ENCODE data around the gene ADCY6.

Gene ADCY6

DNA sequence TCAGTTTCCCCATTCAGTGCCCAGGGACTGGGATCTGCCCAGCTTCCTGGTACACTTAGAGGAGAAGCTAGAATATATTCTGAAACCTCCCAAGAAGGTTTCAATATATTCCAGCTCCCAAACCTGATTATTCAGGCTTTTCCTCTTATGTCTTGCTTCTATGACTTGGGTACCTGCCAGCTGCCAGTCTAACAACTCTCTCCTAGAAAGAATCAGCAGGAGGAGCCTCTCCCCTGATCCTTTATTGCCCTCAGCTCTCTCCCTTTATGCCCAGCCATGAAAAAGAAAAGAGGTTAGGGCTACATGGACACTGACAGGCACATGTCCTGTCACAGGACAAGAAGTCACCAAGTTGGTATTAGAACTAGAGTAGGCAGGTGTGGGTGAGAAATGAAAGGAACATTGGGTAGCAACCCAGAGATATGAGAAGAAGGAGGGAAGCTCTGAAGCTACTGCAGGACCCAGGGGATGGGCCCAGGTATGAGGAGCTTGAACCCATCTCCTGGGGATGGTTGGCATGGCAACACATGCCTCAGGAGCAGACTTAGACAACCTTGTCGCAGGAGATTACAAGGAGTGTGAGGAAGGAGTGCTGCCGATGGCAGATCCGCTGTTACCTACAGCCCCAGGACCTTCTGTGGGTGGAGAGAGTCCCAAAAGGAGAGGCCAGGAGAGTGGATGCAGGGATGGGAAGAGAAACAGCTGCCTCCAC, 27.4 kb upstream of the ADCY6 start:
- DNase-seq (ENCODE audit: extremely low read depth in 1 of 2, low read depth in 1 of 2) = no peak

DNA sequence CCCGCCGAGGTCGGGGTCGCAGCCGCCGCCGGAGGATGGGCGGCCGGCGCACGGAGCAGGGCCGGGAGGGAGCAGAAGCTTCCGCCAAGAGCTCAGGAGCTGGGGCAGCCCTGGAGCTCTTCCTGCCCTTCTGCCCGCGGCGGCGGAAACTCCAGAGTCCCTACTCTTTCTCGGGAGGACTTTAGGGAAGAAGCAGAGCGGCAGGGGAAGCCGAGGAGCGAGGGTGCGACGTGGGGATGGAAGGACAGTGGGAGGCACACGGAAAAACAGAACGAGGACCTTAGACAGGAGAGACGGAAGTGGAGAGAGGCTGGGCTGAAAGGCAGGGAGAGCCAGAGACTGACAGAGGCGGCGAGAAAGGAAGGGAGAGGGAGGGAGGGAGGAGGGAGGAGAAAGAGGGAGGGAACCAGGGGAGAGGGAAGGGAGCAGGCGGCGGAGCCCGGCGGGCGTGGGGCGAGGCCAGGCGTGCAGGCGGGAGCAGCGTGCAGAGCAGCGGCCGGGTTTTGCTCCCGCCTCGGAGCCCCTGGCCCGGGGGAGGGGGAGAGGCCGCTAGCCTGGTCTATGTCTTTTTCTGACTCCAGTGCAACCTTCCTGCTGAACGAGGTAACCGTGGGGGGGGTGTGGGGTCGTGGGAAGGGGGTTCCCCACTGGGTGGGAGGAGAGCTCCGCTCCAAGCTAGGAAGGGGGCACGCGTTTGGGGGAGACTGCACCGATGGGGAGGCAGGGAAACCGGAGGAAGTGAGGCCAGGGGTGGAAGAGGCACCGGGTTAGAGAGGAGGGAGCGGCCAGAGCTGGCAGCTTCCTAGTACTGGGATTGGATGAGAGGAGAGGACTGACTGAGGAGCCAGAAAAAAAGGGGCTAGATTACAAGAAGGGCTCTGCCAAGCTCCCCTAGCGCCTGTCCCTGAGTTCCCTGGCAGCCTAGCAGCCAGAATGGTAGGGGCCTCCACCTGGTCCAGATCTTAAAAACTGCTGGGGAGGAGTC, 26.5 kb upstream of the ADCY6 start:
- no peak for DNase-seq (ENCODE audit: extremely low read depth in 1 of 2, low read depth in 1 of 2)

DNA sequence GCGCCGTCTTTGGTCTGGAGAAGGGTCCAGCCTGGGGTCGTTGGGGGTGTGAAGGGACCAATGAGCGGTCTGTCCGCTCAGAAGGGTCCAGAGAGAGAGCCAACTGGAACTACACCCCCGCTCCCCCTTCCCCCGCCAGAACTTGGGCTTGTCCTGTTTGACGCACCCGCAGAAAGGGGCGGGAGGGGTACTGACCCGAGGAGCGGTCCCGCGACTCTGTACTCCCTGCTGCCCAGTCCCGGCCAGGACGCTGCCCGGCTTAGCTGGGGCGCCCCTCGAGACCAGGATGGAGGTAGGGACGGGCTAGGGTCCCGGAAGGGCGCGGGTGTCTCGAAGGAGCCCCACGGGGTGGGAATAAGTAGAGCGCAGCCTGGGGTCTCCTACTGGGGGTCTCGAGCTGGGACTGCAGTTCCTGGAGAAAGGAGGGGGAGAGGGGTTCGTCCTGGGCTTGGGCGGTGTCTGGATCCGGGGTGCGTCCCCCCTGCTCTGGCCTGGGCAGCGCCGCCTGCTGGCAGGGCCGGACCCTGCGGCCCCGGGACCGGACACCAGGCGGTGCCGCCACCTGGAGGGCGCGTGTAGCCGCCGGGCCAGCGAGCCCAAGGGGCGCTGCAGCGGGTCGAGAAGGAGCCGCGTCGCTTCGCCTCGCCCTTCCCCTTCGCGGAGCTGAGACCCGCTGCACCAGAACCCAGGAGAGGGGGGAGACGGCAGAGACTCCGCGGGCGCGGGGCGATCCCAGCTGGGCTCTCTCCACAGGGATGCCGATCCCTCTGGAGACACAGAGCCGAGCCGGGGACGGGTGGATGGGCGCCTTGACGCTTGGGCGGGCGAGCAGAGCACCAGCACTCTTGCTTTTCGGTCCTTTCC, 25.6 kb upstream of the ADCY6 start:
- peak; percentile 22 to 61 for DNase-seq (ENCODE audit: extremely low read depth in 1 of 2, low read depth in 1 of 2)

DNA sequence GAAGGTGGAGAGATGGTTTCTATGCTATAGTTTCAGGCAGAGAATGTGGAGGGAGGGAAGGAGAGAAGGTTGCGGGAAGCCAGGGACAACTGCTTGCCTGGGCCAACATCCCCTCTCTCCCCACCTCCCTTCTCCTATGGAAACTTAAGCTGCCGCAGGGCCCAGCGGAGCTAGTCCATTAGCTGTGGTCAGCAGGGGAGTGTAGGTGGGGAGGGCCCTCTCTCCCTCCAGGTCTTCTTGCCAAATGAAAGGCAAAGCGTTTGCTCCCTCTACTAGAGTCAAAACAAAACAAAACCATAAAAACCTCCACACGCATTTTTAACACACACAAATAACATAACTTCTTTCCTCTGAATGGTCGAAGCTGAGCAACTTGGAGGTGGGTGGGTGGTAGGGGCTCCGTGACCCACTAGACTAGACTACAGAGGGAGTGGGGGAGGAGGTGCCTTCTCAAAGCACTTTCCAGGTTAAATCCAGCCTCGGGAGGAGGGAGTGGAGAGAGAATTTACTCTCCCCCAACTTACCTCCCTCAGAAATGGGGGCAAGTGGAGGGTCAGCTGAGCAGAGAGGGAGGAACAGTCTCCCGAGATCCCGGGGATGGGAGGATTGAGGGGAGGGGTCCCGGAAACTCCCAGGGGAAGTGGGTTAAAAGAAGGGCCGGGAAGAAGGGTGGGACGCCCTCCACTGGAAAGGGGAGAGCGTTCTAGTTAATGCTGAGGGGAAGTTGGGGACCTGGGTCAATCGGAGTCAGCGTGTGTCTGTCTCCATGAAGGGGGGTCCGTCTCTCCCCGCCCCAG, 24.8 kb upstream of the ADCY6 start:
- no peak for DNase-seq (ENCODE audit: extremely low read depth in 1 of 2, low read depth in 1 of 2)

DNA sequence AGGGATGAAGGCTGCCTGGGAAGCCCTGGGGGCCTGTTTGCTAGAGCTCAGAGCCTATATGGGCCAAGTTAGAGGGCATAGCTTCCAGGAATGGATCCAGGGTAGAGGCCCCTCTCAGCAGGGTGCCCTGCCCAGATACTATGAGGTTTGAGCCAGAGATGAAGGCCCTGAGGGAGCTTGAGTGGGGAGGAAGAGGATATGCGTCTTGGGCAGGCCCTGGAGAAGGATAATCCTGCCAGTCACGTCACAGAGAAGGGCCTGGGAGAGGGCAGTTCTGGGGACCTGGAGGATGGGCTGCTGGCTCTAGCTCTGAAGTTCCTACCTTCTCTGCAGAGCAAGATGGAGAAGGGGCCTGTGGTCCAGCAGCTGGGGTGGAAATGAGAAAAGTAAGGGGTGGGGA, 23.5 kb upstream of the ADCY6 start:
- DNase-seq (ENCODE audit: extremely low read depth in 1 of 2, low read depth in 1 of 2) = no peak

DNA sequence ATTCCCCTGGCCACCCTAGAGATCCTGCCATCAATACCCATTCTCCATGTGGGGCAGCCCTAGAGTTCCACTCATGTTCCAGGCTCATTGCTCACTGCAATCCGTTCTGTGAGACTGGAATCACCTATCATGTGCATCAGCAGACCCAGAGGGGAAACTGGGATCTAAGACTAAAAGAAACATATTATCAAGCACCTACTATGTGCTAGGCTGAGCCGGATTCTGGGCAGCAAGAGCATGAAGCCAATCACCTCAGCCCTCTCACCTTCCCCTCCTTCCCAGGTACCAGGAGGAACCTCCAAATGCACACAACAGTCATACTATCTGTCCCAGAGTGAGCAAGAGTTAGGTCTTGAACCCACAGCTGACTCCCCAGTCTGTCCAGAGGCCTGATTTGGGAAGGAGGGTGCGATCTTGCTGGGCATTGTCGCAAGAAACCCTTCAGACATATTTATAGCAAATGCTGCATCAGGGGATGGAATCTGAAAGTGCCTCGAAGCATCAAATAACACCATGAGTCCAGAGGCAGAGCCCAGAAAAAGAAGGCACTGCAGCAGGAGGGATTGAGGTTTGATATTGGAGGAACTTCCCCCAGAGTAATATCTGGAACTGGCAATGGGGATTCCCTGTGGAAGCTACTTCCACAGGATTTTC, 22.7 kb upstream of the ADCY6 start:
- no peak for DNase-seq (ENCODE audit: extremely low read depth in 1 of 2, low read depth in 1 of 2)

DNA sequence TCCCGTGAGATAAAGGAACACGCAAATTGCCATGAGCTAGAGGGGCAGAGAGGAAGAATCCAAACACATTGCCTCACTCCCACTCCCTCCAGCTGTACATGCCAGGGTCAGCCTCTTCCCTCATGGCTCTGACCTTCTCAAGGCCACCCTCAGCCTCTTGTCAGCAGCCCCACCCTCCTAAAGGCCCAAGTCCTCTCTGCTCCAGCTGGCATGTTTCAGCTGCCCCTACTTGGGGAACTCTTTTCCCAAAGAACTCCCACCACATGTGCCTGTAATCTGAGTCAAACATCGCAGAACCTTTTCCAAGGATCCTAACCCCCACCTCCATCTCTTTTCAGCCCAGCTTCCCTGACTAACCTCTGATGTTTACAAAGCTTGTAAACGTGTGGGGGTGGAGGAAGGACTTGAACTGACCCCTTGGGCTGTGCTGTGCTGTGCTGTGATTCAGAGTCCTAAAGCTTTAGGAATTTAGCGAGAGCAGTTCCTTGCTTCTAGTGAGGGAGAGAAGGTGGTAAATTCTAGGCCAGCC, 22.1 kb upstream of the ADCY6 start:
- DNase-seq (ENCODE audit: extremely low read depth in 1 of 2, low read depth in 1 of 2) = no peak

DNA sequence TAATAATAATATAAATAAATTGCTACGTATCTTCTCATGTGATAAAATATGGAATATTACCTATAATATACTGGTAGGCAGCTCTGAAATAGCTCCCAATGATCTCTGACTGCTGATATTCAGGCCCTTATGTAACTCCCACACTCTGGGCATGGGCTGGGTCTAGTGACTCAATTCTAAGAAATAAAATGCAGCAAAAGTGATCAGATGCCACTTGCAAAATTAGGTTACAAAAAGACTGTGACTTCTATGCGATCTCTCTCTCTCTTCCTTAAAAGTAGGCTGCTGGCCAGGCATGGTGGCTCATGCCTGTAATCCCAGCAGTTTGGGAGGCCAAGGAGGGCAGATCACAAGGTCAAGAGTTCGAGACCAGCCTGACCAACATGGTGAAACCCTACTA, 19.1 kb upstream of the ADCY6 start:
- no peak for DNase-seq (ENCODE audit: extremely low read depth in 1 of 2, low read depth in 1 of 2)

DNA sequence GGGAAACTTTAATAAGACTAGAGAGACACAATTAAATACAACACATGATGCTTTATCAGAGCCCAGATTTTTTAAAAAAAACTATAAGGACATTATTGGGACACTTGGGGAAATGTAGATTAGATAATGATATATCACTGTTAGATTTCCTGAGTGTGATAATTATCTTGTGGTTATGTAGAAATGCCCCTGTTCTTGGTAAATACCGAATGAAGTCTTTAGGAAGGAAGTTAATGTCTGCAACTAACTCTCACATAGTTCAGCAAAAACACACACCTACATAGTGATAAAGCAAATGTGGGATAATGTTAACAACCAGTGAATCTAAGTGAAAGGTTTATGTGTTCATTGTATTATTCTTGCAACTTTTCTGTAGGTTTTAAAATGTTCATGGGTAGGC, 14.8 kb upstream of the ADCY6 start:
- DNase-seq (ENCODE audit: extremely low read depth in 1 of 2, low read depth in 1 of 2) = no peak

DNA sequence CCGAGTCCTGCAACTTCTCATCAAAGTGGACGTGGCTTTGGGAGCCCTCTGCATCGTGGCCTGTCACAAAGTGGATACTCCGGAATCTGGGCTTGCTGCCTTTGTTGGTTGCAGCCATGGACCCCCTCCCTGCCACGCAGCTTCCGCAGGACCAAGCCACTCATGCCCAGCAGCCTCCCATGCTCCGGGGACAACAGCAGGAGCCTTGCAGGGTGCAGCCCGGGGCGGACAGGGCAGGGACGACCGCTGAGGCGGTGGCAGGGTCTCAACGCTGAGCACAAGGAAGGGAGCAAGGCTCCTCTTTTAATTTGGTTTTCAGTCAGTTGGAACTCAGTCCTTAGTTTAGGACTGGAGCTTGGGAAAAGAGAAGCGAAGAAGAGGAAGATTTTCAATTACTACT, 12.1 kb upstream of the ADCY6 start:
- no peak for DNase-seq (ENCODE audit: extremely low read depth in 1 of 2, low read depth in 1 of 2)

DNA sequence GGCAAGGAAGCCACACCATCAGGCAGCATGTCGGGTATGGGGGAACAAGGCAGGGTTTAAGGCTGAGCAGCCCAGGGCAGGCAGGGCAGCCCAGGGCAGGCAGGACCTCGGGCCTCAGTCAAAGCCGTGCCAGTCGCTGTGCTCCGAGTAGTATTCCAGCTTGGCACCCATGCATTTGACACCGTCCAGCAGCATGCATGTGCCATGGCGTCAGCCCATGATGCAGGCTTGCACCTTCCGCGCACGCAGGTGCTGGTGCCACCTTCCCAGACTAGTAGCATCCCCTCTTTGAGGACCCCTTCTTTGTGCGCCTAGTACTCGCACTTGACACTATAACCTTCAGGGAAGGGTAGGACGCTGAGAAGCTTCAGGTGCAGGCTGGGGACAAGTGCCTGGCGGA, 11.6 kb upstream of the ADCY6 start:
- no peak for DNase-seq (ENCODE audit: extremely low read depth in 1 of 2, low read depth in 1 of 2)

DNA sequence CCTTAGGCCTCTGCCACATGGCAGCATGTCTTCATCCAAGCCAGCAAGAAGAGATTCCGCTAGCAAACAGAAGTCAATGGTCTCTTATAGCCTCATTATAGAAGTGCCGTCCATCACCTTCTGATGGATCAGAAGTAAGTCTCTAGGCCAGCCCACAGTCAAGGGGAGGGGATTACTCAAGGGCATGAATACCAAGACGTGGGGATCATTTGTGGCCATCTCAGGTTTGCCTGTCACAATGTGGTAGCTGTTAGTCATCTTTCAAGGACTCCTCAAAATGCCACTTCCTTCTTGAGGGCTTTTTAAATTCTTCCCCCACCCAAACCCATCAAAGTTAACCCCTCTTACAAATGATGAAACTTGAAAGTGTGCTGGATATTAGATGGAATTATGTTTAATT, 8.1 kb upstream of the ADCY6 start:
- no peak for DNase-seq (ENCODE audit: extremely low read depth in 1 of 2, low read depth in 1 of 2)

DNA sequence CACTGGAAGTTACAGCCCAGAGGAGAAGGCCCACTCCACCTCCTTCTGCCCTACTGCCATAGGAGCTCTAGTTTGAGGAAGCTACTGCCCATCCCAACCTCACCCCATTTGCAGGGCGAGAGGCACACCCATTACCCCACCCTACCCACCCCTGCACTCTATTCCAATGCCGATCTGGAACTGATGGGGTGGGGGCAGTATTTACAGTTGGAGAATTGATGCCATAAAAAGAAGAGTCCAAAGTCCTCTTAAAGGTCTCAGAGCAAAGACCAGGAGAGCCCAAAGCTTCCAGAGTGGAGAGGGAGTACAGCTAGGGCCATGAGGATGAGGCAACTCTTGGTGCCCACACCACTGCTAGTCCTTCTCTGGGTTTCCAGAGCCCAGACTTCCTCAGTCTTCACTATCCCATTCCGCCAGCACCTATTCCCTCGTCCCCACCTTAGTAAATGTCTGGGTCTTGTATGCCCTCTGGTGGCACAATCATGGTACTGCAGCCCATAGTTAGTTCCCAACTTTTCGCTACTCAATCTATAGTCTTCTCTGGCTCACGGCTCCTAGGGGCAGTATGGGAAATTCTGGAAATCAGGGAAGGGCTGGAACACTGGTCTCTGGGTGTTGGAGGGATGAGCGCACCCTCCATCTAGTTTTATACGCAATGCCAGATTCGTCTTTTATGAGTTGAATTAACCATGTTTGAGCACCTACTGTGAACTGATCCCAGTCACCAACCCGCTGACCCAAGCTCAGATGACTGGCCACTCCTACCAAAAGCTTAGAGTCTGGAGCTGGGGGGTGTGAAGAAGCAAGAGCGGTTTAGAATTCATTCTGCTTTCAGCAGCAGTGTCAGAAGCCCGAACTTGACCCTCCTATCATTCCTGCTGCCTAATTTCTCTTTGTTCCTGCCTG, 6.9 kb upstream of the ADCY6 start:
- DNase-seq (ENCODE audit: extremely low read depth in 1 of 2, low read depth in 1 of 2) = peak in 1 of 2 donors; percentile 30

DNA sequence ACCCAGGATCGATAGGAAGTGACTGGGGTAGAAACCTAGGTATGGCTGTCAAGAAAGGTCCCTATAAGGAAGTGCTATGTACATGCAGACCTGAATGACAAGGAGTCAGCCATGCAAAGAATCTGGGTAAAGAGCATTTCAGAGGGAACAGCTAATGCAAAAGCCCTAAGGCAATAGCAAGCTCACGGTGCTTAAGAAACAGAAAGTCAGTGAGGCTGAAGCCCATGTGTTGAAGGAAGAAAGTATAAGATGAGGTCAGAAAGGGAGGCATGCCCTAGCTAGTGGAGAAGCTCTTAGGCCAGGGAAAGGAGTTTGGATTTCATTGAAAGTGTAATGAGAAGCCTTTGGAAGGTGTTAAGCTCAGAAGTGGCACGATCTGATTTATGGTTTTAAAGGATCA, 6.0 kb upstream of the ADCY6 start:
- no peak for DNase-seq (ENCODE audit: extremely low read depth in 1 of 2, low read depth in 1 of 2)

DNA sequence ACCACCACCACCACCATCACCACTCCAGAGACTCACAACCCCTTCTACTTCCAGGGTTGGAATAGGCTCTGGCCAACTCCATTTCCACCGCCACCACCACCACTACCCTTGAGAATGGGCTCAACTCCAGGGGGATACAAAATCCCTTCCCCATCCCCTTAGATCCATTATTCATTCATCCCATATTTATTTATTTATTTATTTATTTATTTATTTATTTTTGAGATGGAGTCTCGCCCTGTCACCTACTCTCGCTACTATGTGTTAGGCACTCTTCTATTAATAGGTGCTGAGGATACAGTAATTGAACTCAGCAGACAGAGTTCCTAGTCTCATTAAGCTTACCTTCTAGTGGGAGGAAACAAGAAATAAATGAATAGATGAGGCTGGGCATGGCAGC, 4.8 kb upstream of the ADCY6 start:
- DNase-seq (ENCODE audit: extremely low read depth in 1 of 2, low read depth in 1 of 2) = no peak

DNA sequence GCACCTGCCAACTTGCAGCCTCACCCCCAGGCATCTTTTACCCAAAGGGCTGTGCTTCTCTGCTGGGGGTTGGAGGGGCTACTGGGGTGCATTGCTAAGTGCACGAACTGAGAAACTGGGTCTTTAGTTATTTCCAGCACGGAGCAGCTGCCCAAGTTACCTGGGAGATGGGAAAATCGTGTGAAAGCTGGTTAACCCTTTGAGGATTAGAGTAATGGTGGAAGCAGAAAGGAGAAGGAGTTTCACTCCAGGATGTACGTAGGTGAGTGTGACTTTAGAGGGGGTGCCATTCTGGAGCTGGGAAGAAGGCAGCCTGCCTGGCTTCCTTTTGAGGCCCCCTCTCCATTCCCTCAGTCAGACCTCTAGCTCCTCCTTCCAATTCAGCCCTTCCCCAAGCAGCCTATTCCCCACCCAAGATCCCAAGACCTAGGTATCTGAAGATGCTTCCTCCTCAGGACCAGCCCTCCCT, 1.0 kb upstream of the ADCY6 start:
- no peak for DNase-seq (ENCODE audit: extremely low read depth in 1 of 2, low read depth in 1 of 2)

DNA sequence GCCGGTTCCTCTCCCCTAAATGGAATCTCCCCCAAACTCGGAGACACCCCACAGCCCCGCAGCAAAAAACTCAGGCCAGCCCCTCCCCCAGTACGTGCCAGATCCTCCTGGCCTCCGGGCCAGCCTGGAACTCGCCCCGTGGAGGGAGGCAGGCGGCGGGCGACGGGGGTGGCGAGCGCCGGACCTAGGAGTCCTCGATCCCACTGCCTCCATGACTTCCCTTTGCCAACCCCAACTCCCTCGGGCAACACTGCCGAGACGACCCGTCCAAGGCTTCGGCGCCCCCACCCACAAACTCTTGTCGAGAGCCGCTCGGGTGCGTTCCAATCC, 400 bp downstream of the ADCY6 start:
- DNase-seq (ENCODE audit: extremely low read depth in 1 of 2, low read depth in 1 of 2) = no peak

DNA sequence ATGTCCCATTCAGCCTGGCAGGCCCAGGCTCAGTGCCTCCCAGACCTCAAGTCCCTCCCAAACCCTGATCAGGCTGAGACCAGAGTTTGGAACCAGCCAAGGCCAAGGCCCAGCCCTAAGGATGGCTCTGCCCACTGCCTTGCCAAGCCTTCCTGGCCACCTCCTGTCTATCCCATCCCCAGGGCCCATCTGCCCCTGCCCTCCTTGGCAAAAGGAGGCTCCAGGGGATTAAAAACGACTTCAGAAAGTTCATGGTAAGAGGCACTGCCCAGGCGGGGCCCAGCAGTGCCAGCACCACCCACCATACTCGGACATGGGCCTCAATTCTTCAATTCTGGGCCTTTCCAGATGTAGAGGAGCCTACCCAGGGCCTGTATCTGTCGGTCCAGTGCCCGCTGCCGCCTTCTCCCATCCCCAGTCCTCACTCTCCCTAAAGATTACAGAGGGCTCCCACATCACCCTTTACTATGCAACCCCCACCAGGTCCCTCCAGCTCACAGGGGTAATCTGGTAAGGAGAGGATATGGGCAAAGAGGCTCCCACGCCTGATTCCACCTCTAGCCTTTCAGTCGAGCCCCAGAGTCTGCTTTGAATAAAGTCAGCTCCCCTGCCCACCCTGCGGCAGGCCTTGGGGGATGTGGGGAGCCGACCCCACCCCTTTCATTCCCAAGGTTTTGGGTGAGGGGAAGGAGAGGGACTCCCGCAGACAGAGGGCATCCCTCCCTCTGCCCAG, 932 bp downstream of the ADCY6 start:
- no peak for DNase-seq (ENCODE audit: extremely low read depth in 1 of 2, low read depth in 1 of 2)
